ENCODE results near the gene NBPF3.

- TF ChIP-seq, protein P1, sequence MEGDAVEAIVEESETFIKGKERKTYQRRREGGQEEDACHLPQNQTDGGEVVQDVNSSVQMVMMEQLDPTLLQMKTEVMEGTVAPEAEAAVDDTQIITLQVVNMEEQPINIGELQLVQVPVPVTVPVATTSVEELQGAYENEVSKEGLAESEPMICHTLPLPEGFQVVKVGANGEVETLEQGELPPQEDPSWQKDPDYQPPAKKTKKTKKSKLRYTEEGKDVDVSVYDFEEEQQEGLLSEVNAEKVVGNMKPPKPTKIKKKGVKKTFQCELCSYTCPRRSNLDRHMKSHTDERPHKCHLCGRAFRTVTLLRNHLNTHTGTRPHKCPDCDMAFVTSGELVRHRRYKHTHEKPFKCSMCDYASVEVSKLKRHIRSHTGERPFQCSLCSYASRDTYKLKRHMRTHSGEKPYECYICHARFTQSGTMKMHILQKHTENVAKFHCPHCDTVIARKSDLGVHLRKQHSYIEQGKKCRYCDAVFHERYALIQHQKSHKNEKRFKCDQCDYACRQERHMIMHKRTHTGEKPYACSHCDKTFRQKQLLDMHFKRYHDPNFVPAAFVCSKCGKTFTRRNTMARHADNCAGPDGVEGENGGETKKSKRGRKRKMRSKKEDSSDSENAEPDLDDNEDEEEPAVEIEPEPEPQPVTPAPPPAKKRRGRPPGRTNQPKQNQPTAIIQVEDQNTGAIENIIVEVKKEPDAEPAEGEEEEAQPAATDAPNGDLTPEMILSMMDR (IDR thresholded peaks at IDR 0.05): no peak
- no peak for TF ChIP-seq POLR2A (IDR thresholded peaks at IDR 0.05)
Measured at GRCh38 chr1:21492356-21492625, 52.4 kb downstream of the NBPF3 start.

Measured in esophagus squamous epithelium (tissue), 4 donors.